Cardiac muscle cell (in vitro differentiated cells and primary cell): Measurements from ENCODE around the gene LGSN. TPM values are rescaled to one million over a fixed set of nuclear protein-coding genes. Genes with fewer than 3 reads are reported as not detected.
A peak's percentile ranks its signal among the peaks of the same experiment; 100 is the strongest.

ENCODE experiments used
- DNase-seq, 2 donors: peaks; one replicate each; pipeline versions ENCODE4 v3.0.0 to v3.0.0-alpha.2; 2010 to 2017; ENCODE audit warnings: low read depth in 1 of 2, low spot score in 1 of 2
- H3K27ac ChIP-seq: fragments of 200-600 bp; sonication (generic); 2 replicates; pipeline ENCODE4 v1.5.1; 2016
- H3K27me3 ChIP-seq: fragments of 200-600 bp; sonication (generic); 2 replicates; pipeline ENCODE4 v1.6.0; 2016; ENCODE audit warnings: control low read depth
- H3K36me3 ChIP-seq: fragments of 200-600 bp; sonication (generic); 2 replicates; pipeline ENCODE4 v1.5.1; 2016; ENCODE audit warnings: control low read depth
- H3K4me1 ChIP-seq: fragments of 200-600 bp; sonication (generic); 2 replicates; pipeline ENCODE4 v1.8.1; 2017; ENCODE audit warnings: low read depth, mild to moderate bottlenecking, mixed run types
- H3K4me3 ChIP-seq: fragments of 200-600 bp; sonication (generic); 2 replicates; pipeline ENCODE4 v1.5.1; 2016; ENCODE audit warnings: mild to moderate bottlenecking
- H3K9me3 ChIP-seq: fragments of 200-600 bp; sonication (generic); 2 replicates; pipeline ENCODE4 v1.5.1; 2017; ENCODE audit warnings: low read depth, mild to moderate bottlenecking, control low read depth
- polyA plus RNA-seq: library from polyadenylated mRNA; unstranded; fragments of >200 nt; fragmentation: Nextera tagmentation; extraction: Ambion mirVana; gene quantifications from 2 replicates; pipeline ENCODE4 v1.2.1, GENCODE V29; 2016
- total RNA-seq: library from RNA; depleted of rRNA; stranded (reverse); fragments of >200 nt; gene quantifications from 2 replicates; pipeline ENCODE4 v1.2.3, GENCODE V29; 2016
- TF ChIP-seq, protein P1 (sequence below): IDR thresholded peaks from 2 replicates; pipeline ENCODE4 v1.5.1; 2012; ENCODE audit warnings: low read depth, mild to moderate bottlenecking, low read length

LGSN gene
- total and polyA plus RNA-seq, 2 experiments from 2014 or later = not detected

DNA sequence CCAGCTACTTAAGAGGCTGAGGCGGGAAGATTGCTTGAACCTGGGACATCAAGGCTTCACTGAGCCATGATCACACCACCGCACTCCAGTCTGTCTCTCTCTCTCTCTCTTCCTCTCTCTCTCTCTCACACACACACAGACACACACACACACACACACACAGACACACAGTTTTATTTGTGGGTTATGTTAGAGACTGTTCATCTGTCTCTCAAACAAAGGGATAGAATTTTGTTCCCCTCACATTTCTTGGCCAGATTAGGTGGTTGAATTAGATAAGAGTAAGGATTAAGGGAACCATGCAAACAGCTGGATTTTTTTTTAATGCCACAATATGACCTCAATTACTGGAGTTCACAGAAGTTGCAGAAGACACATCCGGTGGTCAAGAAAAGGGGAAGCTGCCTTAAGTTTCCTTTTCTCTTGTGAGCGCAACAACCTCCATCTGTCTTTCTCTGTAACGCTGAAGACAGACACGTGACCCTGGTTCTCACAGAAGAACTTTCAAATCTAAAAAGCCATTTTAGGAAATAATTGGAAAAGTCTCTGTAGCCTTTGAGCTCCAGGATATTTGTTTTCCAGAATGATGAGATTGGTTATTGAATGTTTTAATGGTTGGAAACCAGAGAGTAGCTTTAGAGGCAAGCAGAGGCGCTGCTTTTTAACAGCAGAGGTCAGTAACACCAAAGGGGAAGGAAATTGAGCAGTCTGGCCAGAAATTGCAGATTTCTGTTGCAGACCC lies 32.9 kb upstream of the LGSN start:
- Histone ChIP-seq H3K4me1 (no peaks in the 10 kb centered on the region), H3K9me3 (no peaks in the 10 kb centered on the region), H3K4me3 (no peak overlapping the region), H3K27ac (no peak overlapping the region), H3K36me3 (no peaks in the 10 kb centered on the region), H3K27me3 (no peaks in the 10 kb centered on the region)
- peak; percentile 54 to 78 for DNase-seq
- TF ChIP-seq, protein P1, sequence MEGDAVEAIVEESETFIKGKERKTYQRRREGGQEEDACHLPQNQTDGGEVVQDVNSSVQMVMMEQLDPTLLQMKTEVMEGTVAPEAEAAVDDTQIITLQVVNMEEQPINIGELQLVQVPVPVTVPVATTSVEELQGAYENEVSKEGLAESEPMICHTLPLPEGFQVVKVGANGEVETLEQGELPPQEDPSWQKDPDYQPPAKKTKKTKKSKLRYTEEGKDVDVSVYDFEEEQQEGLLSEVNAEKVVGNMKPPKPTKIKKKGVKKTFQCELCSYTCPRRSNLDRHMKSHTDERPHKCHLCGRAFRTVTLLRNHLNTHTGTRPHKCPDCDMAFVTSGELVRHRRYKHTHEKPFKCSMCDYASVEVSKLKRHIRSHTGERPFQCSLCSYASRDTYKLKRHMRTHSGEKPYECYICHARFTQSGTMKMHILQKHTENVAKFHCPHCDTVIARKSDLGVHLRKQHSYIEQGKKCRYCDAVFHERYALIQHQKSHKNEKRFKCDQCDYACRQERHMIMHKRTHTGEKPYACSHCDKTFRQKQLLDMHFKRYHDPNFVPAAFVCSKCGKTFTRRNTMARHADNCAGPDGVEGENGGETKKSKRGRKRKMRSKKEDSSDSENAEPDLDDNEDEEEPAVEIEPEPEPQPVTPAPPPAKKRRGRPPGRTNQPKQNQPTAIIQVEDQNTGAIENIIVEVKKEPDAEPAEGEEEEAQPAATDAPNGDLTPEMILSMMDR = peak; percentile 73

DNA sequence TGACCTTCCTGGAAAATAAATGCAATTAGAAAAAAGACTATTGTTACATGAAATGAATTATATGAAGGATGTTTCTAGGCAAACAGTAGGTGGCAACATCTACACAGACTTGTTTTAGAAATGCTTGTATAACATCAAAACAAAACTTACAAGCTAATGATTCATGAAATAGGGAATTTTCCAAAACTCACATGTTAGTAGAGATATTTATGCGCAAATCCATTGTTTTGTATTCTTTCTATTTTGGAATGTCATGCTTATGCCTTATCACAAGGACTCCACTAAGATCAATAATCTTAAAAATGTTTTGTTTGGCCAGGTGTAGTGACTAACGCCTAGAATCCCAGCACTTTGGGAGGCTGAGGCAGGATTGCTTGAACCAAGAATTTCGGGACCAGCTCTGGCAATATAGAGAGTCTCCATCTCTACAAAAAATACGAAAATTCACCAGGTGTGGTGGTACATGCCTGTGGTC lies 32.3 kb upstream of the LGSN start:
- peak in 1 of 2 donors; percentile 78 for DNase-seq
- H3K27ac ChIP-seq = no peak overlapping the region
- H3K36me3 ChIP-seq = no peaks in the 10 kb centered on the region
- no peaks in the 10 kb centered on the region for H3K9me3 ChIP-seq
- no peaks in the 10 kb centered on the region for H3K27me3 ChIP-seq
- H3K4me3 ChIP-seq = no peak overlapping the region
- TF ChIP-seq, protein P1 = peak; percentile 47
- H3K4me1 ChIP-seq = no peaks in the 10 kb centered on the region

DNA sequence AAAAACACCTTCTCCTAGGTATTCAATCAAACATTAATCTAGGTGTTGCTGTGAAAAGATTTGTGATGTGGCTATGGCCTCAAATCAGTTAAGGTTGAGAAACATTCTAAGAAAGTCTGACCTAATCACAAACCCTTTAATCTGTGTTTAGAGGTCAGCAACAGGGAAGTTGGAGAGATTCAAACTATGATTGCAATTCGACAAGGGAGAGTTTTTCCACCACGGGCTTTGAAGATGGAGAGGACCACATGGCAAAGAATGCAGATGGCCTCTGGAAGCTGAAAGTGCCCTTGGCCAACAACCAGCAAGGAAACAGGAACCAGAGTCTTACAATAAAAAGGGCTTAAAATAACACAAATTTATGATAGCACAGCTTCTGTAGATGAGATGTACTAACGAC lies 29.6 kb upstream of the LGSN start:
- no peaks in the 10 kb centered on the region for H3K36me3 ChIP-seq
- DNase-seq = peak in 1 of 2 donors; percentile 3
- no peaks in the 10 kb centered on the region for H3K9me3 ChIP-seq
- TF ChIP-seq, protein P1 = no peak
- H3K27ac ChIP-seq = no peak overlapping the region
- H3K4me1 ChIP-seq = no peaks in the 10 kb centered on the region
- no peak overlapping the region for H3K4me3 ChIP-seq
- no peaks in the 10 kb centered on the region for H3K27me3 ChIP-seq

DNA sequence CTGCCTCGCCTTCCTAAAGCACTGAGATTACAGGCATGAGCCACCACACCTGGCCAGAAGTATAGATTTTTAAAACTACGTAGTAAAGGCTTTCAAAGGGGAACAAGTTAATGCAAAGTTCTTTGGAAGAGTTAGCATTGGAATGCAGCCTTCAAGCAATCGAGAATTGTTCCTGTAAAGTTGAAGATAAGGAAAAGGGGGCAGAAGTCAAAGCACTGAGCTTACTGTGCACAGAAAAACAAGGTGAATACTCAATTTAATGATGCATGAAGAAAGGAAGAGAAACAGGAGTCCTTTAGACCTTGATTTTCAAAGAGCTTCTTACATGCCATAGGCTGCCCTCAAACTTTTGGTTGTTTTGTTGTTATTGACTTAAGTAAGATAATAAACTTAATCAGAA lies 29.1 kb upstream of the LGSN start:
- Histone ChIP-seq H3K9me3 (no peaks in the 10 kb centered on the region), H3K4me3 (no peak overlapping the region), H3K4me1 (no peaks in the 10 kb centered on the region), H3K36me3 (no peaks in the 10 kb centered on the region), H3K27ac (no peak overlapping the region), H3K27me3 (no peaks in the 10 kb centered on the region)
- DNase-seq = peak in 1 of 2 donors; percentile 6
- TF ChIP-seq, protein P1 = no peak

DNA sequence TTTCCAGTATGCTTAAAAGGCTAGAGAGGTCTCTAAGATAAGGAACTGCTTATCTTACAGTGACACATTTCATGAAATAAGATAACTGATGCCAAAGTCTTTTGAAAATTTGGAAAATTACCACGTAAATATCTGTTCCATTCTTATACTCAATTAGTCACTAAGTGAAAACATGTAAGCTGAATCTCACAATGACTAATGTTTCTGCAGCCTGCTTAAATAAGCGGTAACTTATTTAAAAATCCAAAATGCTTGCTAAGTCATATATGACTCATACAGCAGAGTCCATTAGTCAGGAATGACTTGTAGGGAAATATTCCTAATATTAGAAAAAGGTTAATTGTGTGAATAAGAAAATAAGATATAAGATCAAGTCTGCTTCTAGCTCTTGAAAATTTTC lies 27.8 kb upstream of the LGSN start:
- Histone ChIP-seq H3K27me3 (no peaks in the 10 kb centered on the region), H3K4me3 (no peak overlapping the region), H3K4me1 (no peaks in the 10 kb centered on the region), H3K27ac (no peak overlapping the region), H3K9me3 (no peaks in the 10 kb centered on the region), H3K36me3 (no peaks in the 10 kb centered on the region)
- TF ChIP-seq, protein P1 = no peak
- peak in 1 of 2 donors; percentile 69 for DNase-seq
